Endothelial cell (in vitro differentiated cells): ENCODE data around the gene KRTAP13-1. TPM values are rescaled to one million over a fixed set of nuclear protein-coding genes. Genes with fewer than 3 reads are reported as not detected.

ENCODE experiments used
- DNase-seq: peaks from one replicate; pipeline ENCODE4 v3.0.0; 2021; ENCODE audit warnings: low spot score
- H3K27ac Mint-ChIP-seq: one replicate; pipeline ENCODE4 v1.8.0; 2021; ENCODE audit warnings: mixed read lengths, inconsistent platforms; ENCODE audit not compliant: unreplicated experiment
- H3K27me3 Mint-ChIP-seq: one replicate; pipeline ENCODE4 v1.8.0; 2021; ENCODE audit warnings: mild to moderate bottlenecking, moderate library complexity, mixed read lengths, inconsistent platforms; ENCODE audit not compliant: unreplicated experiment
- H3K36me3 Mint-ChIP-seq: one replicate; pipeline ENCODE4 v1.8.0; 2021; ENCODE audit warnings: mild to moderate bottlenecking, low read depth, mixed read lengths, inconsistent platforms; ENCODE audit not compliant: unreplicated experiment
- H3K4me1 Mint-ChIP-seq: one replicate; pipeline ENCODE4 v1.8.0; 2021; ENCODE audit warnings: mild to moderate bottlenecking, mixed read lengths, inconsistent platforms; ENCODE audit not compliant: unreplicated experiment
- H3K4me3 Mint-ChIP-seq: one replicate; pipeline ENCODE4 v1.8.0; 2021; ENCODE audit warnings: mild to moderate bottlenecking, mixed read lengths, inconsistent platforms; ENCODE audit not compliant: unreplicated experiment
- H3K9me3 Mint-ChIP-seq: one replicate; pipeline ENCODE4 v1.8.0; 2021; ENCODE audit warnings: mixed read lengths, inconsistent platforms; ENCODE audit not compliant: unreplicated experiment
- CTCF ChIP-seq: fragments of 200-600 bp; sonication (generic); IDR thresholded peaks from one replicate; pipeline ENCODE4 v1.5.0; 2021; ENCODE audit warnings: antibody characterized with exemption; ENCODE audit not compliant: unreplicated experiment
- total RNA-seq: library from RNA; stranded (reverse); fragmentation: NEBNext Ultra II Directional; extraction: Animal tissue kit (Norgen Biotek cat#: 25700); gene quantifications from one replicate; pipeline ENCODE4 v1.2.1, GENCODE V29; 2021; ENCODE audit not compliant: unreplicated experiment

KRTAP13-1 gene
- total RNA-seq, 1 donor from 2014 or later, result not detected

DNA sequence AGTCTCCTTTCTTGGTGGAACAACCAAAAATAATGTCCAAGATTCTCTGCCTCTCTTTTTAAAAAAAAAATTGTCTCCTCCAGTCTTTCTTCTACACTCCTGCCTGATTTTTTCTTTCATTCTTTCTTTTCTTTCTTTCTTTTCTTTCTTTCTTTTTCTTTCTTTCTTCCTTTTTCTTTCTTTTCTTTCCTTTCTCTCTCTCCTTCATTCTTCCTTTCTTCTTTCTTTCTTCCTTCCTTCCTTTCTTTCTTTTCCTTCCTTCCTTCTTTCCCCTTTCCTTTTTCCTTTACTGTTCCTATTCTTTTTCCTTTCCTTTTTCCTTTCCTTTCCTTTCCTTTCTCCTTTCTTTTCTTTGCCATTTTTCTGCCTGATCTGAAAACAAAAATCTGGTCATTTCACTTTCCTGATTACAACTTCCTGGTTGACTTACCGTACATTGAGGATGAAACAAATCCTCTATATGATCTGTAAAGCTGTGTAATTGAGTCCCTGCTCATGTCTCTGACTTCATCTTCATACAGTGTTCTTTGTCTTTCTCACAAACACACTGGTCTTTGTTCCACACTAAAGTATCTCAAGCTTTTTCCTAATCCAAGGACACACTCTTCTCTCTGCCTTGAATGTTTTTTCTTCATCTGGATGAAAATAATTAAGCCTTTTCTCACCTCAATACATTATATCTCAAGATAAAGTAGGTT, 41.4 kb upstream of the KRTAP13-1 start:
- H3K4me3 Mint-ChIP-seq, result no peak overlapping the region
- no peaks in the 10 kb centered on the region for H3K27me3 Mint-ChIP-seq
- TF ChIP-seq CTCF, result no peak
- no peaks in the 10 kb centered on the region for H3K9me3 Mint-ChIP-seq
- H3K27ac Mint-ChIP-seq, result no peak overlapping the region
- H3K36me3 Mint-ChIP-seq, result no peaks in the 10 kb centered on the region
- H3K4me1 Mint-ChIP-seq, result no peaks in the 10 kb centered on the region
- DNase-seq, result no peak

GRCh38 chr21:30355906-30356305, 39.9 kb upstream of the KRTAP13-1 start:
- DNase-seq, result no peak
- Mint-ChIP-seq H3K27ac (no peak overlapping the region), H3K36me3 (no peaks in the 10 kb centered on the region), H3K27me3 (no peaks in the 10 kb centered on the region), H3K9me3 (no peaks in the 10 kb centered on the region), H3K4me3 (no peak overlapping the region), H3K4me1 (no peaks in the 10 kb centered on the region)
- TF ChIP-seq CTCF, result no peak

DNA sequence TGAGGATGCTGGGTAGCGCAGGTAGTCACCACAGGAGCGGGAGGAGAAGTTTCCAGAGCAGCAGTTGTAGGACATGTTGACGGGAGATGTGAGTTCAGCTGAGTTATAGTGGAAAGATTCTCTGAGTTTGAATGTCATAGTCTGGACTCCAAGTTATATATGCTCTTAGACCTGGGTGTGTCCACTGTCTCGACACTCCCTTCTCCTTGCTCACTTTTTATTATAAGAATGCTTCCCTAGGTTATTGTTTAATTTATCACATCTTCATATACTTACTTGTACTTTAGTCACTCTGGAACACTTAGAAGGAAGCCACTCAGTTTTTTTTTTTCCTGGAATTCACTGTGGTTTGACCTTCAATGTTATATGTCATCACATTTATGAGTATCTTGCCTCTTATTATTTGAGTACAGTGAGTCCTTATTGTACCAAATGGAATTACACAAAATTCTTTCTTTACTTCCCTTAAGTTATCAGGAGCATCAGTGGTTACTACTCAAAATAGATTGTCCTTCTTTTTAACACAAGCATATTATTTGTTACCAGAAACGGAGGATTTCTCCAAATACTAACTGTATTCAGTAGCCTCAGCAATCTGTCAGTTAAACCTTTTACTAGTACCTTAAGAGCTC, 23.6 kb upstream of the KRTAP13-1 start, which contains the start of gene KRTAP13-2:
KRTAP13-2 (minus strand) TSS at position 133 of the 632 bp plus-strand sequence; CDS start at position 75, 58 bp downstream.
- H3K4me3 Mint-ChIP-seq, result no peak within 1 kb of the TSS

DNA sequence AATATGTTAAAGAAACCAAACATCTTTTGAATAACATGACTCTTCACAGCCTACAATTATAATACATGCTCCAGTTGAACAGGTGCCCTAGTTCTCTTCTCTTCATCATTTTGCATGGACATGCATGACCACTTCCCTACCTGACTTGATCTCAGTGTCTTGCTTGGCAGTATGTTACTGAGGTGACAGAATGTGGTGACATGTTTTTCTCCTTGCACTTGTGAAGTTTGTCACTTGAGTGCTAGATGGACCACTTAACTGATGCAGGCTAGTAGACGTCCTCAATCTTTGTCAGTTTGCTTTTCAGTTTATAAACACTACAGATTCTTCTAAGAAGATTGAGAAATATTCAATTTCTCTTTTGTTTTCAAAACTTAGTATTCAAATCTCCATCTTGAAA, 13.6 kb upstream of the KRTAP13-1 start:
- no peak overlapping the region for H3K4me3 Mint-ChIP-seq
- H3K27ac Mint-ChIP-seq, result no peak overlapping the region
- H3K9me3 Mint-ChIP-seq, result no peaks in the 10 kb centered on the region
- no peak for TF ChIP-seq CTCF
- DNase-seq, result no peak
- H3K4me1 Mint-ChIP-seq, result peaks cover 3% of the 10 kb centered on the region
- no peaks in the 10 kb centered on the region for H3K27me3 Mint-ChIP-seq
- no peaks in the 10 kb centered on the region for H3K36me3 Mint-ChIP-seq

More for the DNA sequence above, 23.6 kb upstream of the KRTAP13-1 start, which contains the start of gene KRTAP13-2:
- Mint-ChIP-seq H3K27me3 (peaks cover 2% of the 10 kb centered on the region), H3K4me1 (no peaks in the 10 kb centered on the region), H3K9me3 (no peaks in the 10 kb centered on the region), H3K36me3 (no peaks in the 10 kb centered on the region), H3K27ac (no peak within 1 kb of the TSS)
- DNase-seq, result no peak
- no peak for TF ChIP-seq CTCF

DNA sequence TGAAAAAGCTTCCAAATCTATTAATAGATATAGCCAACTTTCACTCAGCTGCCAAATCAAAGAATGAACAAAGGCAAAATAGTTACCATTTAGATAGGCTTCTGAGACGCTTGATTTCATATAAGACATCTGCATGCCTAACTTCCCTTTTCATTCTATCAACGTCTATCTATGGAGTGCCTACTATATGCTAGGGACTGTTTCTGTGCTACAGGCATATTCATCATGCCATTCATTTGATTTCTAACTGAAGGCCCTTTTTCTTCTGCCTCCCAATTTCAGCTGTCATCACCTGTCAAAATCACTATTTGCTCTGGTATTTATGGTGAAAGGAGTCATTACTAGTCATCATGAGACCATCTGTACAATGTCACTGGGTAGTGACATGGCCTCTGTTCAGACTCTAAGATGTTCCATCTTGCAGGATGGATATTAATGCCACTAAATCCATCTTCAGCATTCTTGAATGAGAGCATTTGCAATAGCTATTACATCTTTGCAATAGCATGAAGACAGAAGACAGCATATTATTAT, 4.3 kb upstream of the KRTAP13-1 start:
- DNase-seq, result no peak
- H3K27me3 Mint-ChIP-seq, result peaks cover 1% of the 10 kb centered on the region
- H3K9me3 Mint-ChIP-seq, result no peaks in the 10 kb centered on the region
- H3K4me1 Mint-ChIP-seq, result no peaks in the 10 kb centered on the region
- peaks cover 3% of the 10 kb centered on the region for H3K36me3 Mint-ChIP-seq
- no peak overlapping the region for H3K27ac Mint-ChIP-seq
- no peak overlapping the region for H3K4me3 Mint-ChIP-seq
- no peak for TF ChIP-seq CTCF
